Prostate gland (tissue), 2 donors: ENCODE measurements around the gene TMEM220. TPM values are rescaled to one million over a fixed set of nuclear protein-coding genes. Genes with fewer than 3 reads are reported as not detected.
"Not testable (repeated sequence)": the region's sequence is repeated elsewhere in the genome, so short reads cannot be mapped to it uniquely, and the experiment has no call there.

Experiments used
- DNase-seq: peaks from one replicate; pipeline ENCODE4 v3.0.0-alpha.2; 2019; ENCODE audit warnings: low spot score
- H3K27ac ChIP-seq, 2 donors: fragments of 200-600 bp; sonication (generic); 2 replicates each; pipeline ENCODE4 v1.5.1; 2017 to 2019
- H3K27me3 ChIP-seq: fragments of 200-600 bp; sonication (generic); replicated peaks from 2 replicates; pipeline ENCODE4 v1.5.1; 2019; ENCODE audit not compliant: insufficient read depth
- H3K36me3 ChIP-seq, 2 donors: fragments of 200-600 bp; sonication (generic); 1 replicate in 1 of 2; 2 replicates in 1 of 2; pipeline versions ENCODE4 v1.5.1 to v1.8.1; 2017 to 2019
- H3K4me1 ChIP-seq: fragments of 200-600 bp; sonication (generic); replicated peaks from 2 replicates; pipeline ENCODE4 v1.5.1; 2019
- H3K4me3 ChIP-seq, 2 donors: fragments of 200-600 bp; sonication (generic); 2 replicates each; pipeline ENCODE4 v1.5.1; 2017 to 2019
- H3K9me3 ChIP-seq: fragments of 200-600 bp; sonication (generic); 2 replicates; pipeline ENCODE4 v1.5.1; 2017
- CTCF ChIP-seq, 4 experiments: fragments of 200-600 bp in 2 of 4; fragments of 450-650 bp in 2 of 4; sonication (generic) in 2 of 4; IDR thresholded peaks; 1 replicate in 3 of 4; 2 replicates in 1 of 4; pipeline ENCODE4 v1.5.1; 2016 to 2019; ENCODE audit warnings: antibody characterized with exemption in 4 of 4, mild to moderate bottlenecking in 2 of 4, moderate library complexity in 2 of 4
- POLR2A ChIP-seq: fragments of 450-650 bp; IDR thresholded peaks from one replicate; pipeline ENCODE4 v1.6.1; 2016; ENCODE audit warnings: antibody characterized with exemption, mild to moderate bottlenecking
- POLR2AphosphoS5 ChIP-seq: sonication (generic); formaldehyde crosslinking; IDR thresholded peaks from one replicate; pipeline ENCODE4 v1.6.1; 2017; ENCODE audit warnings: antibody characterized with exemption
- WGBS: methylation state at CpG from one replicate; pipeline ENCODE4 v1.1.5; 2018; 5-methylcytosine and 5-hydroxymethylcytosine counted together
- intact Hi-C: fragments of 100-400 bp; cut with DNase I; formaldehyde crosslinking; loops from one replicate; pipeline ENCODE4 v1.14.2; 2022
- total RNA-seq, 2 donors: library from RNA; depleted of rRNA; stranded (reverse); fragments of >200 nt; gene quantifications; one replicate each; pipeline ENCODE4 v1.1.0, GENCODE V29; 2016

The TMEM220 gene
- total RNA-seq, 2 donors from 2014 or later = 18.4 to 30.1 TPM

GRCh38 chr17:10735821-10736220, 6.0 kb upstream of the TMEM220 start:
- Histone ChIP-seq H3K4me3 (no peak overlapping the region), H3K27ac (no peak overlapping the region), H3K4me1 (no peaks in the 10 kb centered on the region), H3K27me3 (no peaks in the 10 kb centered on the region), H3K36me3 (no peaks in the 10 kb centered on the region), H3K9me3 (no peaks in the 10 kb centered on the region)
- 94% methylated on average over 4 of the region's 4 CpGs for WGBS
- intact Hi-C loops = loop anchor here (10.0 kb wide), 1 partner anchor 1259 kb away; the partner anchor contains the start of gene ZNF18
- no peak for DNase-seq
- TF ChIP-seq POLR2A (no peak), POLR2AphosphoS5 (no peak), CTCF (IDR thresholded peaks at IDR 0.05) (no peak)

GRCh38 chr17:10735251-10735650, 5.4 kb upstream of the TMEM220 start:
- no peak for DNase-seq
- H3K9me3 ChIP-seq = no peaks in the 10 kb centered on the region
- H3K36me3 ChIP-seq = no peaks in the 10 kb centered on the region
- 70% methylated on average over 2 of the region's 2 CpGs for WGBS
- intact Hi-C loops = loop anchor here (10.0 kb wide), 1 partner anchor 1260 kb away; the partner anchor contains the start of gene ZNF18
- no peak overlapping the region for H3K27ac ChIP-seq
- H3K4me1 ChIP-seq = no peaks in the 10 kb centered on the region
- no peak for TF ChIP-seq POLR2A
- no peak for TF ChIP-seq CTCF (IDR thresholded peaks at IDR 0.05)
- TF ChIP-seq POLR2AphosphoS5 = no peak
- no peaks in the 10 kb centered on the region for H3K27me3 ChIP-seq
- H3K4me3 ChIP-seq = no peak overlapping the region

- 71% methylated on average over 3 of the region's 3 CpGs for WGBS
- Histone ChIP-seq H3K27me3 (no peaks in the 10 kb centered on the region), H3K27ac (no peak overlapping the region), H3K4me3 (no peak overlapping the region), H3K4me1 (no peaks in the 10 kb centered on the region), H3K9me3 (no peaks in the 10 kb centered on the region), H3K36me3 (no peaks in the 10 kb centered on the region)
- no peak for TF ChIP-seq POLR2AphosphoS5
- no peak for TF ChIP-seq CTCF (IDR thresholded peaks at IDR 0.05)
- TF ChIP-seq POLR2A = no peak
- no peak for DNase-seq
- intact Hi-C loops = loop anchor here (10.0 kb wide), 1 partner anchor 1261 kb away; the partner anchor contains the start of gene ZNF18
Observed at GRCh38 chr17:10733666-10734065, 3.8 kb upstream of the TMEM220 start.

GRCh38 chr17:10732121-10732520, 2.3 kb upstream of the TMEM220 start:
- not testable (repeated sequence) for H3K9me3 ChIP-seq, H3K36me3 ChIP-seq, H3K27ac ChIP-seq, H3K4me1 ChIP-seq, H3K27me3 ChIP-seq, H3K4me3 ChIP-seq, DNase-seq
- intact Hi-C loops = loop anchor here (10.0 kb wide), 1 partner anchor 1263 kb away; the partner anchor contains the start of gene ZNF18
- WGBS = 95% methylated on average over 6 of the region's 6 CpGs

- Histone ChIP-seq H3K4me1 (peaks cover 3% of the 10 kb centered on the region), H3K27me3 (no peaks in the 10 kb centered on the region), H3K9me3 (no peaks in the 10 kb centered on the region), H3K36me3 (no peaks in the 10 kb centered on the region), H3K27ac (peak overlapping the region; percentile 96 to 97), H3K4me3 (no peak overlapping the region)
- no peak for DNase-seq
- intact Hi-C loops = loop anchor here (2.0 to 10.0 kb wide), 2 partner anchors 33 to 1263 kb away; partner anchors contain the start of gene ZNF18
- TF ChIP-seq CTCF (IDR thresholded peaks at IDR 0.05) = no peak
- no peak for TF ChIP-seq POLR2AphosphoS5
- no peak for TF ChIP-seq POLR2A
- 89% methylated on average over 6 of the region's 6 CpGs for WGBS
Observed at GRCh38 chr17:10731408-10731879, 1.6 kb upstream of the TMEM220 start.

GRCh38 chr17:10730247-10730646, 424 bp upstream of the TMEM220 start:
- not testable (repeated sequence) for DNase-seq, H3K4me1 ChIP-seq, H3K27me3 ChIP-seq, H3K36me3 ChIP-seq, H3K9me3 ChIP-seq
- peak overlapping the region; percentile 52 to 63 for H3K4me3 ChIP-seq
- intact Hi-C loops = loop anchor here (2.0 to 10.0 kb wide), 2 partner anchors 31 to 1265 kb away; partner anchors contain the start of gene ZNF18
- 22% methylated on average over 15 of the region's 15 CpGs for WGBS
- H3K27ac ChIP-seq = peak overlapping the region; percentile 96 to 97
